ENCODE measurements around the gene AUTS2. TPM values are rescaled to one million over a fixed set of nuclear protein-coding genes. Genes with fewer than 3 reads are reported as not detected.

Gene AUTS2
- total and polyA plus RNA-seq, 2 experiments from 2014 or later = 3.0 to 4.4 TPM

DNA sequence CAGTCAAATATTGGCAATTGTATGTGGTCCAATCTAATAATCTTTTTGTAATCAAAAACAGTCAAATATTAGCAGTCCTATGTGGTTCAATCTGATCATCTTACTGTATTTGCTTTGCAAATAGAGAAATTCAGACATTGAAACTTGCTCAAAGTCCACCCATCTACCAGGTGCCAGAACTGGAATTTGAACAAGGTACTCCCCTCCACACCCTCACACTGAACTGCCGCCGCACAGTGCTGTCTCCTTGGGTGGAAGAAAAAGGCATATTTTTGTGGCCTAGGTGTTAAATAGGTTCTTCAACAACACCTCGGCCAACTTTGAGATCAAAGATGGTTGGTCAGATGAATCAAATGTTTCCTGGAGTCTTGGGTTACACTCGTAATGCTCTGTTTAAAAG lies 989.5 kb downstream of the AUTS2 start:
- Histone ChIP-seq H3K4me1 (ENCODE audit: insufficient read depth) (0 out of 2 replicates have a peak, but pooled peaks cover 8% of the 10 kb centered on the region), H3K4me3 (no peak overlapping the region), H3K9me2 (ENCODE audit: insufficient read depth) (no peaks in the 10 kb centered on the region), H3K79me2 (ENCODE audit: insufficient read depth) (no peaks in the 10 kb centered on the region), H4K20me1 (ENCODE audit: insufficient read depth) (no peaks in the 10 kb centered on the region), H3K27me3 (replicated peaks; ENCODE audit: insufficient read depth) (no peaks in the 10 kb centered on the region), H3K9ac (no peak overlapping the region), H3K36me3 (ENCODE audit: low read depth) (no peaks in the 10 kb centered on the region), H3K4me2 (ENCODE audit: unreplicated experiment) (no peak overlapping the region), H3K27ac (no peak overlapping the region), H2AFZ (no peak overlapping the region), H3K9me3 (ENCODE audit: low read depth) (no peaks in the 10 kb centered on the region), H3F3A (ENCODE audit: insufficient read depth) (peaks cover 3% of the 10 kb centered on the region; the same call in 1 of the 2 replicates)
- in situ Hi-C loops (cut with MboI) = no loop called here
- DNase-seq = no peak
- TF ChIP-seq EZH2phosphoT487 (IDR thresholded peaks at IDR 0.05; ENCODE audit: insufficient read depth, low read depth) = no peak
- TF ChIP-seq EZH2 (IDR thresholded peaks at IDR 0.05; ENCODE audit: insufficient read depth, poor library complexity, severe bottlenecking) = no peak
- WGBS, 2 experiments (ENCODE audit: low coverage in 1 of 2, low lambda C conversion rate in 2 of 2, missing lambda C conversion rate in 2 of 2) = 96 to 100% methylated on average over 4 of the region's 4 CpGs

- DNase-seq = no peak
- Histone ChIP-seq H3K27ac (no peak overlapping the region), H3K4me2 (ENCODE audit: unreplicated experiment) (no peak overlapping the region), H3K27me3 (replicated peaks; ENCODE audit: insufficient read depth) (no peaks in the 10 kb centered on the region), H3K9ac (no peak overlapping the region), H3K9me3 (ENCODE audit: low read depth) (no peaks in the 10 kb centered on the region), H4K20me1 (ENCODE audit: insufficient read depth) (no peaks in the 10 kb centered on the region), H3K4me3 (no peak overlapping the region), H2AFZ (no peak overlapping the region), H3F3A (ENCODE audit: insufficient read depth) (peaks cover 3% of the 10 kb centered on the region; the same call in 1 of the 2 replicates), H3K4me1 (ENCODE audit: insufficient read depth) (0 out of 2 replicates have a peak, but pooled peaks cover 8% of the 10 kb centered on the region), H3K79me2 (ENCODE audit: insufficient read depth) (no peaks in the 10 kb centered on the region), H3K9me2 (ENCODE audit: insufficient read depth) (no peaks in the 10 kb centered on the region), H3K36me3 (ENCODE audit: low read depth) (no peaks in the 10 kb centered on the region)
- TF ChIP-seq EZH2phosphoT487 (IDR thresholded peaks at IDR 0.05; ENCODE audit: insufficient read depth, low read depth) = no peak
- TF ChIP-seq EZH2 (IDR thresholded peaks at IDR 0.05; ENCODE audit: insufficient read depth, poor library complexity, severe bottlenecking) = no peak
- in situ Hi-C loops (cut with MboI) = no loop called here
- 75 to 81% methylated on average over 10 of the region's 10 CpGs for WGBS, 2 experiments (ENCODE audit: low coverage in 1 of 2, low lambda C conversion rate in 2 of 2, missing lambda C conversion rate in 2 of 2)
Observed at GRCh38 chr7:70588191-70588921, 990.1 kb downstream of the AUTS2 start.

- DNase-seq = no peak
- in situ Hi-C loops (cut with MboI) = no loop called here
- Histone ChIP-seq H3K9ac (no peak overlapping the region), H3K27ac (no peak overlapping the region), H3F3A (ENCODE audit: insufficient read depth) (peaks cover 3% of the 10 kb centered on the region; the same call in 1 of the 2 replicates), H3K79me2 (ENCODE audit: insufficient read depth) (no peaks in the 10 kb centered on the region), H3K9me3 (ENCODE audit: low read depth) (no peaks in the 10 kb centered on the region), H3K27me3 (replicated peaks; ENCODE audit: insufficient read depth) (no peaks in the 10 kb centered on the region), H3K4me1 (ENCODE audit: insufficient read depth) (0 out of 2 replicates have a peak, but pooled peaks cover 8% of the 10 kb centered on the region), H2AFZ (no peak overlapping the region), H4K20me1 (ENCODE audit: insufficient read depth) (no peaks in the 10 kb centered on the region), H3K9me2 (ENCODE audit: insufficient read depth) (no peaks in the 10 kb centered on the region), H3K4me3 (no peak overlapping the region), H3K36me3 (ENCODE audit: low read depth) (no peaks in the 10 kb centered on the region), H3K4me2 (ENCODE audit: unreplicated experiment) (no peak overlapping the region)
- WGBS, 2 experiments (ENCODE audit: low coverage in 1 of 2, low lambda C conversion rate in 2 of 2, missing lambda C conversion rate in 2 of 2) = 81% methylated on average over 7 of the region's 7 CpGs
- TF ChIP-seq EZH2phosphoT487 (IDR thresholded peaks at IDR 0.05; ENCODE audit: insufficient read depth, low read depth) (no peak), EZH2 (IDR thresholded peaks at IDR 0.05; ENCODE audit: insufficient read depth, poor library complexity, severe bottlenecking) (no peak)
Observed at GRCh38 chr7:70589010-70589409, 990.7 kb downstream of the AUTS2 start.

DNA sequence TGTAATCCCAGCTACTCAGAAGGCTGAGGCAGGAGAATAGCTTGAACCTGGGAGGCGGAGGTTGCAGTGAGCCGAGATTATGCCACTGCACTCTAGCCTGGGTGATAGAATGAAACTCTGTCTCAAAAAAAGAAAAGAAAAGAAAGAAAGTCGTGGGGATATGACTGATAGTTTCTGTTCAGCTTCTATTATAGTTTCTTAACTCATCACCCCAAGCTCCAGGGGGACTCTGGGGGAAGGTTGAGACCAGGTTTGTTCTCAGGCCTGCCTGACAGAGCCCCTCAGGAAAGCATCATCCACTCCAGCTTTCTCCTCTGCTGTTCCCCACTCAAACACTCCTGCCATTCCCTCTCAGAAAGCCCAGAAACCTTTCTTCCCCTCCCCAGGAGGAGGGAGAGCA lies 991.3 kb downstream of the AUTS2 start:
- H3K27ac ChIP-seq = no peak overlapping the region
- WGBS, 2 experiments (ENCODE audit: low coverage in 1 of 2, low lambda C conversion rate in 2 of 2, missing lambda C conversion rate in 2 of 2) = 64 to 67% methylated on average over 3 of the region's 3 CpGs
- H4K20me1 ChIP-seq (ENCODE audit: insufficient read depth) = no peaks in the 10 kb centered on the region
- H3F3A ChIP-seq (ENCODE audit: insufficient read depth) = peaks cover 3% of the 10 kb centered on the region; the same call in 1 of the 2 replicates
- no peaks in the 10 kb centered on the region for H3K79me2 ChIP-seq (ENCODE audit: insufficient read depth)
- no peak overlapping the region for H2AFZ ChIP-seq
- H3K4me2 ChIP-seq (ENCODE audit: unreplicated experiment) = no peak overlapping the region
- H3K36me3 ChIP-seq (ENCODE audit: low read depth) = no peaks in the 10 kb centered on the region
- TF ChIP-seq EZH2phosphoT487 (IDR thresholded peaks at IDR 0.05; ENCODE audit: insufficient read depth, low read depth) (no peak), EZH2 (IDR thresholded peaks at IDR 0.05; ENCODE audit: insufficient read depth, poor library complexity, severe bottlenecking) (no peak)
- H3K9me3 ChIP-seq (ENCODE audit: low read depth) = no peaks in the 10 kb centered on the region
- H3K4me3 ChIP-seq = no peak overlapping the region
- H3K27me3 ChIP-seq (replicated peaks; ENCODE audit: insufficient read depth) = no peaks in the 10 kb centered on the region
- H3K4me1 ChIP-seq (ENCODE audit: insufficient read depth) = 0 out of 2 replicates have a peak, but pooled peaks cover 8% of the 10 kb centered on the region
- DNase-seq = no peak
- in situ Hi-C loops (cut with MboI) = no loop called here
- H3K9me2 ChIP-seq (ENCODE audit: insufficient read depth) = no peaks in the 10 kb centered on the region
- H3K9ac ChIP-seq = no peak overlapping the region

All from GM23248 (cell line).